HL-60 (cell line): ENCODE results near the gene PSMB10.
A peak's percentile ranks its signal among the peaks of the same experiment; 100 is the strongest.

Source experiments
- DNase-seq, 2 experiments: peaks; one replicate each; pipeline ENCODE4 v3.0.0-alpha.2; 2010 to 2020; ENCODE audit warnings: low read depth in 1 of 2, low spot score in 1 of 2
- H3K27ac ChIP-seq: fragments of 250-450 bp; sonication (Bioruptor Pico); replicated peaks from 2 replicates; pipeline ENCODE4 v1.5.1; 2020; ENCODE audit warnings: mild to moderate bottlenecking, moderate library complexity
- H3K27me3 ChIP-seq: fragments of 250-450 bp; sonication (Bioruptor Pico); 2 replicates; pipeline ENCODE4 v1.5.1; 2021; ENCODE audit warnings: mild to moderate bottlenecking, moderate library complexity; ENCODE audit not compliant: insufficient read depth, poor library complexity, severe bottlenecking
- H3K4me3 ChIP-seq: replicated peaks from 2 replicates; pipeline ENCODE4 v1.5.1; 2011; ENCODE audit warnings: mild to moderate bottlenecking, control low read depth, low read length; ENCODE audit not compliant: insufficient read depth
- GABPA ChIP-seq: IDR thresholded peaks from 2 replicates; pipeline ENCODE4 v1.6.1; 2012; ENCODE audit warnings: low read depth
- POLR2AphosphoS5 ChIP-seq: IDR thresholded peaks from 2 replicates; pipeline ENCODE4 v1.6.1; 2012; ENCODE audit warnings: low read depth
- REST ChIP-seq: IDR thresholded peaks from 2 replicates; pipeline ENCODE4 v1.6.1; 2012; ENCODE audit warnings: low read depth; ENCODE audit not compliant: insufficient replicate concordance
- SPI1 ChIP-seq: IDR thresholded peaks from 2 replicates; pipeline ENCODE4 v1.6.1; 2012; ENCODE audit warnings: low read depth, mild to moderate bottlenecking, borderline replicate concordance
- TF ChIP-seq, protein P1 (sequence below): IDR thresholded peaks from one replicate; pipeline ENCODE4 v1.5.1; 2011; ENCODE audit warnings: low read length, control low read depth, inconsistent platforms; ENCODE audit not compliant: insufficient read depth

PSMB10 gene

DNA sequence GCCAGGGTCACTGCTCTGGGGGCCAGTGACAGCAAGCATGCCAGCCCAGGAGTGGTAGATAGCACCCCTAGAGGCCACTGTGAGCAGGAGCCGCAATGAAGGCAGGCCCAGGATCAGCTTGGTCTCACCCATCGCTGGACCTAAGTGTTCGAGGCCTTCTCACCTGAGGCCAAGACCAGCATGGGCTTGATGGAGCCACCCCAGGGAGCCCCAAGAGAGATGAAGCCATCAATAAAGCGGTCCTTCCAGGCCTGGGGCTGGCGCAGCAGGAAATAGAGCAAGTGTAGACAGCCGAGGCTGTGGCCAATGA lies 5.5 kb upstream of the PSMB10 start:
- no peak overlapping the region for H3K4me3 ChIP-seq
- peak in 1 of 2 experiments; percentile 44 for DNase-seq
- TF ChIP-seq POLR2AphosphoS5 (no peak), GABPA (no peak)
- TF ChIP-seq, protein P1, sequence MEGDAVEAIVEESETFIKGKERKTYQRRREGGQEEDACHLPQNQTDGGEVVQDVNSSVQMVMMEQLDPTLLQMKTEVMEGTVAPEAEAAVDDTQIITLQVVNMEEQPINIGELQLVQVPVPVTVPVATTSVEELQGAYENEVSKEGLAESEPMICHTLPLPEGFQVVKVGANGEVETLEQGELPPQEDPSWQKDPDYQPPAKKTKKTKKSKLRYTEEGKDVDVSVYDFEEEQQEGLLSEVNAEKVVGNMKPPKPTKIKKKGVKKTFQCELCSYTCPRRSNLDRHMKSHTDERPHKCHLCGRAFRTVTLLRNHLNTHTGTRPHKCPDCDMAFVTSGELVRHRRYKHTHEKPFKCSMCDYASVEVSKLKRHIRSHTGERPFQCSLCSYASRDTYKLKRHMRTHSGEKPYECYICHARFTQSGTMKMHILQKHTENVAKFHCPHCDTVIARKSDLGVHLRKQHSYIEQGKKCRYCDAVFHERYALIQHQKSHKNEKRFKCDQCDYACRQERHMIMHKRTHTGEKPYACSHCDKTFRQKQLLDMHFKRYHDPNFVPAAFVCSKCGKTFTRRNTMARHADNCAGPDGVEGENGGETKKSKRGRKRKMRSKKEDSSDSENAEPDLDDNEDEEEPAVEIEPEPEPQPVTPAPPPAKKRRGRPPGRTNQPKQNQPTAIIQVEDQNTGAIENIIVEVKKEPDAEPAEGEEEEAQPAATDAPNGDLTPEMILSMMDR, result peak; percentile 73
- no peak overlapping the region for H3K27ac ChIP-seq
- no peaks in the 10 kb centered on the region for H3K27me3 ChIP-seq

DNA sequence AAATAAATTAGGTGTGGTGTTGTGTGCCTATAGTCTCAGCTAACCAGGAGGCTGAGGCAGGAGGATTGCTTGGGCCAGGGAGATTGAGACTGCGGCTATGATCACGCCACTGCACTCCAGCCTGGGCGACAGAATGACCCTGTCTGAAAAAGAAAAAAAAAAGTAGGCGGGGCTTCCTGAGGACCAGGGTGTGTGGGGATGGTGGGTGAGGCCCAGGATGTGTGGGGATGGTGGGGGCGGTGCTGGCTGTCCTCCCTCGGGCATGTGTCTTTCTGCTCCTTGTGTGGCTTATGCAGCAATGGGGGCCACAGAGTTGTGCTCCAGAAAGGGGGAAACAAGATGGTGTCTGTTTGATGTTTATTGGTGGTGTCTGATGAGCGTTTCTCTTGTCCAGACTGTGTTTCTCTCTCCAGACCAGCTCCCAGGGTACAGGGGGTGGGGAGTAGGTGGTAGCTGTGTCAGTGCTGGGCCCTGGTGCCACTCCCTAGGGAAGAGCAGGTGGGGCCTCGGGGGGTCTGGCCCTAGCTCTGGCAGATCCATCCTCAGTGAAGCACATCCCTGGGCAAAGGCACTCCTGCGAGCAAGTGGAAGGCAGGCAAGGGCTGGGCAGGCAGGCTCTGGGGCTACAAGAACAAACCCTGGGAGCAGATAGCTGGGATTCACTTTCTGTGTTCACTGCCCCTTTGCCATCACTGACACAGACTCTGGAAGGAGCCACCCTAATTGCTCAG lies 5.0 kb upstream of the PSMB10 start:
- Histone ChIP-seq H3K4me3 (no peak overlapping the region), H3K27ac (no peak overlapping the region), H3K27me3 (no peaks in the 10 kb centered on the region)
- TF ChIP-seq POLR2AphosphoS5, result no peak
- TF ChIP-seq REST, result no peak
- TF ChIP-seq, protein P1, result no peak
- no peak for TF ChIP-seq GABPA
- TF ChIP-seq SPI1, result no peak
- no peak for DNase-seq

DNA sequence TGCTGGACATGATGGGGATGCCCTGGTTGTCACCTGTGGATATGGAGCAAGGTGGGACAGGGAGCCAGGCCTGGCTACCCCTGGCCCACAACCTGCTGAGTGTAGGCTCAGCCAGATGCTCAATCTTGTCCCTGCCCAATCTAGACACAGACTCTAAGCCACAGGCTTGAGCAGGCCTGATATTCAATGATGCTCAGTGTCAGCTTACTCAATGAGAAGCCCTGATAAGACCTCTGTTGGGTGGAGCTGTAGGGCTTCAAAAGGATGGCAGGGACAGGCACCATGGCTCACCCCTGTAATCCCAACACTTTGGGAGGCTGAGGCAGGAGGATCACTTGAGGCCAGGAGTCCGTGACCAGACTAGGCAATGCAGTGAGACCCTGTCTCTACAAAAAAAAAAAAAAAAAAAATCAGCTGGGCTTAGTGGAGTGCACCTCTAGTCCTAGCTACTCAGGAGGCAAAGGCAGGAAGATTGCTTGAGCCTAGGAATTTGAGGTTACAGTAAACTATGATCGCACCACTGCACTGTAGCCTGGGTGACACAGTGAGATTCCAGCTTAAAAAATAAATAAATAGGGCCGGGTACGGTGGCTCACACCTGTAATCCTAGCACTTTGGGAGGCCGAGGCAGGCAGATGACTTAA lies 3.9 kb upstream of the PSMB10 start:
- Histone ChIP-seq H3K27me3 (no peaks in the 10 kb centered on the region), H3K4me3 (no peak overlapping the region), H3K27ac (no peak overlapping the region)
- TF ChIP-seq GABPA (no peak), POLR2AphosphoS5 (no peak), SPI1 (no peak), REST (no peak)
- TF ChIP-seq, protein P1, result no peak
- DNase-seq, result no peak
